ENCODE results near the gene KIF1C.

DNA sequence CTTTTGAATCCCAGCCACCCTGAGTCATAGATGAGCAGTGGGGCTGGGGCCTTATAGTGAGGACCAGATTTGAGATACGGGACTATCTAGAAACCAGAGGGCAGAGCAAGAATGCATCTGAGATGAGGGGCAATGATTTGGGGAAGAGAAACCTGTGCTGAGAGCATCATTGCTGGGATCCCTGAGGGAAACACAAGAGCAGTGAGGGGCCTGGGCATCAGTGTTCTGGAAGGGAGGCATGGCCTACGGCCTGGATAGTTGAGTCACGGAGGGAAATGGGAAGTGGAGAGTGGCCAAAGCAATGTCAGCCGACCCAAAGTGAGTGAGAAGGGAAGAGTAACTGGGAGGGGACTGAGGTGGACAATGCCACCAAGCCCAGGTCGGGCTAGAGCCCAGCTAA lies 15.4 kb upstream of the KIF1C start:
- TF ChIP-seq, protein P1, sequence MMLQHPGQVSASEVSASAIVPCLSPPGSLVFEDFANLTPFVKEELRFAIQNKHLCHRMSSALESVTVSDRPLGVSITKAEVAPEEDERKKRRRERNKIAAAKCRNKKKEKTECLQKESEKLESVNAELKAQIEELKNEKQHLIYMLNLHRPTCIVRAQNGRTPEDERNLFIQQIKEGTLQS (IDR thresholded peaks at IDR 0.05), result no peak
- TF ChIP-seq, protein P2, sequence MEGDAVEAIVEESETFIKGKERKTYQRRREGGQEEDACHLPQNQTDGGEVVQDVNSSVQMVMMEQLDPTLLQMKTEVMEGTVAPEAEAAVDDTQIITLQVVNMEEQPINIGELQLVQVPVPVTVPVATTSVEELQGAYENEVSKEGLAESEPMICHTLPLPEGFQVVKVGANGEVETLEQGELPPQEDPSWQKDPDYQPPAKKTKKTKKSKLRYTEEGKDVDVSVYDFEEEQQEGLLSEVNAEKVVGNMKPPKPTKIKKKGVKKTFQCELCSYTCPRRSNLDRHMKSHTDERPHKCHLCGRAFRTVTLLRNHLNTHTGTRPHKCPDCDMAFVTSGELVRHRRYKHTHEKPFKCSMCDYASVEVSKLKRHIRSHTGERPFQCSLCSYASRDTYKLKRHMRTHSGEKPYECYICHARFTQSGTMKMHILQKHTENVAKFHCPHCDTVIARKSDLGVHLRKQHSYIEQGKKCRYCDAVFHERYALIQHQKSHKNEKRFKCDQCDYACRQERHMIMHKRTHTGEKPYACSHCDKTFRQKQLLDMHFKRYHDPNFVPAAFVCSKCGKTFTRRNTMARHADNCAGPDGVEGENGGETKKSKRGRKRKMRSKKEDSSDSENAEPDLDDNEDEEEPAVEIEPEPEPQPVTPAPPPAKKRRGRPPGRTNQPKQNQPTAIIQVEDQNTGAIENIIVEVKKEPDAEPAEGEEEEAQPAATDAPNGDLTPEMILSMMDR (IDR thresholded peaks at IDR 0.05; ENCODE audit: low read depth, low read length, missing input control), result no peak
- no peak for TF ChIP-seq RAD21 (IDR thresholded peaks at IDR 0.05)
- TF ChIP-seq, protein P3, sequence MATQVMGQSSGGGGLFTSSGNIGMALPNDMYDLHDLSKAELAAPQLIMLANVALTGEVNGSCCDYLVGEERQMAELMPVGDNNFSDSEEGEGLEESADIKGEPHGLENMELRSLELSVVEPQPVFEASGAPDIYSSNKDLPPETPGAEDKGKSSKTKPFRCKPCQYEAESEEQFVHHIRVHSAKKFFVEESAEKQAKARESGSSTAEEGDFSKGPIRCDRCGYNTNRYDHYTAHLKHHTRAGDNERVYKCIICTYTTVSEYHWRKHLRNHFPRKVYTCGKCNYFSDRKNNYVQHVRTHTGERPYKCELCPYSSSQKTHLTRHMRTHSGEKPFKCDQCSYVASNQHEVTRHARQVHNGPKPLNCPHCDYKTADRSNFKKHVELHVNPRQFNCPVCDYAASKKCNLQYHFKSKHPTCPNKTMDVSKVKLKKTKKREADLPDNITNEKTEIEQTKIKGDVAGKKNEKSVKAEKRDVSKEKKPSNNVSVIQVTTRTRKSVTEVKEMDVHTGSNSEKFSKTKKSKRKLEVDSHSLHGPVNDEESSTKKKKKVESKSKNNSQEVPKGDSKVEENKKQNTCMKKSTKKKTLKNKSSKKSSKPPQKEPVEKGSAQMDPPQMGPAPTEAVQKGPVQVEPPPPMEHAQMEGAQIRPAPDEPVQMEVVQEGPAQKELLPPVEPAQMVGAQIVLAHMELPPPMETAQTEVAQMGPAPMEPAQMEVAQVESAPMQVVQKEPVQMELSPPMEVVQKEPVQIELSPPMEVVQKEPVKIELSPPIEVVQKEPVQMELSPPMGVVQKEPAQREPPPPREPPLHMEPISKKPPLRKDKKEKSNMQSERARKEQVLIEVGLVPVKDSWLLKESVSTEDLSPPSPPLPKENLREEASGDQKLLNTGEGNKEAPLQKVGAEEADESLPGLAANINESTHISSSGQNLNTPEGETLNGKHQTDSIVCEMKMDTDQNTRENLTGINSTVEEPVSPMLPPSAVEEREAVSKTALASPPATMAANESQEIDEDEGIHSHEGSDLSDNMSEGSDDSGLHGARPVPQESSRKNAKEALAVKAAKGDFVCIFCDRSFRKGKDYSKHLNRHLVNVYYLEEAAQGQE (IDR thresholded peaks at IDR 0.05), result no peak
- TF ChIP-seq, protein P4, sequence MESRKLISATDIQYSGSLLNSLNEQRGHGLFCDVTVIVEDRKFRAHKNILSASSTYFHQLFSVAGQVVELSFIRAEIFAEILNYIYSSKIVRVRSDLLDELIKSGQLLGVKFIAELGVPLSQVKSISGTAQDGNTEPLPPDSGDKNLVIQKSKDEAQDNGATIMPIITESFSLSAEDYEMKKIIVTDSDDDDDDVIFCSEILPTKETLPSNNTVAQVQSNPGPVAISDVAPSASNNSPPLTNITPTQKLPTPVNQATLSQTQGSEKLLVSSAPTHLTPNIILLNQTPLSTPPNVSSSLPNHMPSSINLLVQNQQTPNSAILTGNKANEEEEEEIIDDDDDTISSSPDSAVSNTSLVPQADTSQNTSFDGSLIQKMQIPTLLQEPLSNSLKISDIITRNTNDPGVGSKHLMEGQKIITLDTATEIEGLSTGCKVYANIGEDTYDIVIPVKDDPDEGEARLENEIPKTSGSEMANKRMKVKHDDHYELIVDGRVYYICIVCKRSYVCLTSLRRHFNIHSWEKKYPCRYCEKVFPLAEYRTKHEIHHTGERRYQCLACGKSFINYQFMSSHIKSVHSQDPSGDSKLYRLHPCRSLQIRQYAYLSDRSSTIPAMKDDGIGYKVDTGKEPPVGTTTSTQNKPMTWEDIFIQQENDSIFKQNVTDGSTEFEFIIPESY (IDR thresholded peaks at IDR 0.05), result no peak
- TF ChIP-seq SP1 (IDR thresholded peaks at IDR 0.05), result no peak
- TF ChIP-seq YY1 (IDR thresholded peaks at IDR 0.05), result no peak
